Astrocyte (in vitro differentiated cells and primary cell): Measurements from ENCODE around the gene PCP4. TPM values are rescaled to one million over a fixed set of nuclear protein-coding genes. Genes with fewer than 3 reads are reported as not detected.

ENCODE experiments used
- DNase-seq: peaks from one replicate; pipeline ENCODE4 v3.0.0-alpha.2; 2010; ENCODE audit warnings: low read depth
- FAIRE-seq: peaks from 2 replicates; lab custom pipeline; 2011; peaks lifted over from hg19 to GRCh38; lab: Jason Lieb, UNC
- H2AFZ ChIP-seq: 2 replicates; pipeline ENCODE4 v1.6.0; 2012; ENCODE audit warnings: low read depth, low read length, inconsistent platforms
- H3K27ac ChIP-seq: 2 replicates; pipeline ENCODE4 v1.5.1; 2011; ENCODE audit warnings: low read depth, low read length, inconsistent platforms
- H3K27me3 ChIP-seq: 2 replicates; pipeline ENCODE4 v1.6.0; 2011; ENCODE audit warnings: low read length, inconsistent platforms; ENCODE audit not compliant: insufficient read depth
- H3K36me3 ChIP-seq: 2 replicates; pipeline ENCODE4 v1.5.1; 2011; ENCODE audit warnings: low read length, inconsistent platforms; ENCODE audit not compliant: insufficient read depth
- H3K4me1 ChIP-seq: 2 replicates; pipeline ENCODE4 v1.5.1; 2011; ENCODE audit warnings: low read length, inconsistent platforms; ENCODE audit not compliant: insufficient read depth
- H3K4me2 ChIP-seq: 2 replicates; pipeline ENCODE4 v1.6.0; 2012; ENCODE audit warnings: low read length, inconsistent platforms
- H3K4me3 ChIP-seq: 2 replicates; pipeline ENCODE4 v1.5.1; 2011; ENCODE audit warnings: low read depth, mild to moderate bottlenecking, low read length, inconsistent platforms; ENCODE audit not compliant: insufficient read depth
- H3K79me2 ChIP-seq: 2 replicates; pipeline ENCODE4 v1.6.0; 2012; ENCODE audit warnings: mild to moderate bottlenecking, low read length, inconsistent platforms; ENCODE audit not compliant: insufficient read depth
- H3K9ac ChIP-seq: 2 replicates; pipeline ENCODE4 v1.6.0; 2012; ENCODE audit warnings: mild to moderate bottlenecking, low read length, inconsistent platforms
- H3K9me3 ChIP-seq: 2 replicates; pipeline ENCODE4 v1.5.1; 2012; ENCODE audit warnings: low read depth, mild to moderate bottlenecking, low read length, inconsistent platforms; ENCODE audit not compliant: insufficient read depth
- H4K20me1 ChIP-seq: 2 replicates; pipeline ENCODE4 v1.6.0; 2012; ENCODE audit warnings: low read length, inconsistent platforms; ENCODE audit not compliant: insufficient read depth
- H3K27ac Mint-ChIP-seq: one replicate; pipeline ENCODE4 v1.8.0; 2021; ENCODE audit warnings: mild to moderate bottlenecking, mixed read lengths; ENCODE audit not compliant: unreplicated experiment
- H3K27me3 Mint-ChIP-seq: one replicate; pipeline ENCODE4 v1.8.0; 2021; ENCODE audit warnings: low read depth, mixed read lengths; ENCODE audit not compliant: unreplicated experiment
- H3K36me3 Mint-ChIP-seq: one replicate; pipeline ENCODE4 v1.8.0; 2021; ENCODE audit warnings: low read depth, mixed read lengths; ENCODE audit not compliant: unreplicated experiment
- H3K4me1 Mint-ChIP-seq: one replicate; pipeline ENCODE4 v1.8.0; 2021; ENCODE audit warnings: low read depth, mixed read lengths; ENCODE audit not compliant: unreplicated experiment
- H3K4me3 Mint-ChIP-seq: one replicate; pipeline ENCODE4 v1.8.0; 2021; ENCODE audit warnings: mild to moderate bottlenecking, moderate library complexity, mixed read lengths; ENCODE audit not compliant: unreplicated experiment
- H3K9me3 Mint-ChIP-seq: one replicate; pipeline ENCODE4 v1.8.0; 2021; ENCODE audit warnings: mild to moderate bottlenecking, mixed read lengths; ENCODE audit not compliant: unreplicated experiment
- EZH2 ChIP-seq: IDR thresholded peaks from 2 replicates; pipeline ENCODE4 v1.6.1; 2012; ENCODE audit warnings: mild to moderate bottlenecking, low read length, inconsistent platforms; ENCODE audit not compliant: insufficient read depth
- total RNA-seq: library from RNA; stranded (reverse); gene quantifications from 2 replicates; pipeline ENCODE4 v1.2.1, GENCODE V29; 2021
- TF ChIP-seq, protein P1 (sequence below): IDR thresholded peaks from 2 replicates; pipeline ENCODE4 v1.5.1; 2011; ENCODE audit warnings: low read depth, mild to moderate bottlenecking, inconsistent platforms, low read length, moderate library complexity; ENCODE audit not compliant: insufficient read depth

Gene PCP4
- total RNA-seq, 1 donor from 2014 or later, result 0.68 TPM

GRCh38 chr21:39851002-39851618, 16.1 kb upstream of the PCP4 start:
- no peaks in the 10 kb centered on the region for H3K36me3 ChIP-seq
- Mint-ChIP-seq H3K36me3 (no peaks in the 10 kb centered on the region), H3K4me1 (peaks cover 4% of the 10 kb centered on the region), H3K4me3 (no peak overlapping the region), H3K27ac (no peak overlapping the region), H3K9me3 (peaks cover 5% of the 10 kb centered on the region), H3K27me3 (peaks cover 12% of the 10 kb centered on the region)
- no peak overlapping the region for H3K4me2 ChIP-seq
- H3K4me1 ChIP-seq, result peaks cover 19% of the 10 kb centered on the region
- no peak overlapping the region for H2AFZ ChIP-seq
- no peaks in the 10 kb centered on the region for H4K20me1 ChIP-seq
- H3K27me3 ChIP-seq, result no peaks in the 10 kb centered on the region
- H3K79me2 ChIP-seq, result no peaks in the 10 kb centered on the region
- TF ChIP-seq, protein P1, sequence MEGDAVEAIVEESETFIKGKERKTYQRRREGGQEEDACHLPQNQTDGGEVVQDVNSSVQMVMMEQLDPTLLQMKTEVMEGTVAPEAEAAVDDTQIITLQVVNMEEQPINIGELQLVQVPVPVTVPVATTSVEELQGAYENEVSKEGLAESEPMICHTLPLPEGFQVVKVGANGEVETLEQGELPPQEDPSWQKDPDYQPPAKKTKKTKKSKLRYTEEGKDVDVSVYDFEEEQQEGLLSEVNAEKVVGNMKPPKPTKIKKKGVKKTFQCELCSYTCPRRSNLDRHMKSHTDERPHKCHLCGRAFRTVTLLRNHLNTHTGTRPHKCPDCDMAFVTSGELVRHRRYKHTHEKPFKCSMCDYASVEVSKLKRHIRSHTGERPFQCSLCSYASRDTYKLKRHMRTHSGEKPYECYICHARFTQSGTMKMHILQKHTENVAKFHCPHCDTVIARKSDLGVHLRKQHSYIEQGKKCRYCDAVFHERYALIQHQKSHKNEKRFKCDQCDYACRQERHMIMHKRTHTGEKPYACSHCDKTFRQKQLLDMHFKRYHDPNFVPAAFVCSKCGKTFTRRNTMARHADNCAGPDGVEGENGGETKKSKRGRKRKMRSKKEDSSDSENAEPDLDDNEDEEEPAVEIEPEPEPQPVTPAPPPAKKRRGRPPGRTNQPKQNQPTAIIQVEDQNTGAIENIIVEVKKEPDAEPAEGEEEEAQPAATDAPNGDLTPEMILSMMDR, result no peak
- TF ChIP-seq EZH2, result no peak
- no peak overlapping the region for H3K27ac ChIP-seq
- FAIRE-seq (no peak), DNase-seq (no peak)
- no peak overlapping the region for H3K4me3 ChIP-seq
- no peak overlapping the region for H3K9ac ChIP-seq
- H3K9me3 ChIP-seq, result no peaks in the 10 kb centered on the region

GRCh38 chr21:39852021-39852721, 15.1 kb upstream of the PCP4 start:
- Histone ChIP-seq H3K27ac (no peak overlapping the region), H3K9me3 (no peaks in the 10 kb centered on the region), H3K9ac (no peak overlapping the region), H2AFZ (no peak overlapping the region), H4K20me1 (no peaks in the 10 kb centered on the region), H3K27me3 (no peaks in the 10 kb centered on the region), H3K4me2 (no peak overlapping the region), H3K79me2 (no peaks in the 10 kb centered on the region), H3K4me1 (peaks cover 15% of the 10 kb centered on the region), H3K36me3 (no peaks in the 10 kb centered on the region), H3K4me3 (no peak overlapping the region)
- Mint-ChIP-seq H3K9me3 (peaks cover 8% of the 10 kb centered on the region), H3K36me3 (no peaks in the 10 kb centered on the region), H3K4me1 (peaks cover 4% of the 10 kb centered on the region), H3K27me3 (peaks cover 12% of the 10 kb centered on the region), H3K27ac (no peak overlapping the region), H3K4me3 (no peak overlapping the region)
- FAIRE-seq (no peak), DNase-seq (no peak)
- TF ChIP-seq EZH2, result no peak

DNA sequence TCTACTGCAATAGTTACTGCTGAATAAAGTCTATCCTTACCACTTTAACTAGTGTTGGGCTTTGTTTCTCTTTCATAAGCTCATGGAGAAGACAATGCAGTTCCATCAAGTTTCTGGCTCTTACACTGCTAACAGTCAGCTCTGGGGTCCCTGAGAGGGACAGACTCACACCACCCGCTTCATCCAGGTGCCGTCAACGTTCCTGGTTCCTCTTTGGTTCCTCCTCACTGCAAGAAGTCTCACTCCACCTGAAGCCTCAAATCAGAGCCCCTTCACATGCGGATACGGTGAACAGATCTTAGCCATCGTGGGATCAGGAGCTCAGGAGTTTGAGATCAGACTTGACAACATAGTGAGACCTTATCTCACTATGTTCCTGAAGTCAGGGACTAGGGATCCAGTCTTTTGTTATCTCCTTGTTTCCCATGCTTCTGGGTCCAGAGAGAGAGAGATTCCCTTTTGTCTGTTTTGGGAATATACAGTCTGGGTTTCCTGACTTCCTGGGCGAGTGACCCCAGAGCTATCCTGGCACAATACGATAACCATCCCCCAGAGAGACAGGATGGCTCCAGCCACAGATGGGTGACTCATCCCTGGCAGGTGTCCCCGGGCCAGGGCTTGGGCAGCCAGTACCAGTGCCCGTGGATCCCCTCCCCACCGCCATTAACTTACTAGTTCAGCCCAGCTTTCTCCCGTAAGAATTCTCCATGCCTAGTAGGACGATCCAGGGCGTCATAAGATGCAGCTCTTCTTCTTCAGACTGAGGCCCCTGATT, 14.3 kb upstream of the PCP4 start:
- Histone ChIP-seq H3K4me2 (no peak overlapping the region), H2AFZ (no peak overlapping the region), H3K27me3 (no peaks in the 10 kb centered on the region), H3K9me3 (no peaks in the 10 kb centered on the region), H4K20me1 (no peaks in the 10 kb centered on the region), H3K79me2 (no peaks in the 10 kb centered on the region), H3K4me1 (peaks cover 12% of the 10 kb centered on the region), H3K9ac (no peak overlapping the region), H3K36me3 (no peaks in the 10 kb centered on the region), H3K27ac (no peak overlapping the region), H3K4me3 (no peak overlapping the region)
- Mint-ChIP-seq H3K4me1 (peaks cover 4% of the 10 kb centered on the region), H3K27me3 (peaks cover 12% of the 10 kb centered on the region), H3K4me3 (no peak overlapping the region), H3K36me3 (no peaks in the 10 kb centered on the region), H3K27ac (no peak overlapping the region), H3K9me3 (peaks cover 8% of the 10 kb centered on the region)
- no peak for TF ChIP-seq EZH2
- TF ChIP-seq, protein P1, result no peak
- no peak for FAIRE-seq
- no peak for DNase-seq
